T-cell (primary cell): Measurements from ENCODE around the gene NHSL2. TPM values are rescaled to one million over a fixed set of nuclear protein-coding genes. Genes with fewer than 3 reads are reported as not detected.

Experiments
- ATAC-seq, 4 experiments: fragments of 200-7000 bp in 3 of 4; fragments of 150-1000 bp in 1 of 4; cut with Tn5 transposase; replicated peaks in 1 of 4; 1 replicate in 3 of 4; 2 replicates in 1 of 4; pipeline ENCODE4 v1.10.0; 2021; ENCODE audit warnings: moderate library complexity in 3 of 4, mild to moderate bottlenecking in 2 of 4, moderate number of reproducible peaks in 1 of 4
- CTCF ChIA-PET, 2 donors: fragments of 300-600 bp; sonication (Branson Sonifier 250); formaldehyde crosslinking; loops; one replicate each; lab custom pipeline; 2022; ENCODE audit warnings: antibody characterized with exemption in 2 of 2; lab: Charles Lee
- POLR2A ChIA-PET, 2 donors: fragments of 300-600 bp; sonication (Branson Sonifier 250); formaldehyde crosslinking; loops; one replicate each; lab custom pipeline; 2022; ENCODE audit warnings: antibody characterized with exemption in 2 of 2; lab: Charles Lee
- DNase-seq, 35 experiments: peaks; one replicate each; pipeline versions ENCODE4 v3.0.0 to v3.0.0-alpha.2; 2013 to 2023
- H3K27ac ChIP-seq: one replicate; pipeline ENCODE4 v1.5.1; 2013; ENCODE audit warnings: low read length
- H3K27me3 ChIP-seq, 2 experiments: replicated peaks in 1 of 2; 1 replicate in 1 of 2; 2 replicates in 1 of 2; pipeline versions ENCODE4 v1.6.1 to v1.7.0; 2013; ENCODE audit warnings: low read length in 1 of 2, mixed read lengths in 1 of 2; ENCODE audit not compliant: control insufficient read depth in 2 of 2, insufficient read depth in 2 of 2; ENCODE audit errors: extremely low read depth in 1 of 2
- H3K36me3 ChIP-seq, 2 donors: 1 replicate in 1 of 2; 2 replicates in 1 of 2; pipeline versions ENCODE4 v1.6.1 to v1.7.0; 2013; ENCODE audit warnings: low read length in 1 of 2; ENCODE audit not compliant: control insufficient read depth in 2 of 2, insufficient read depth in 1 of 2; ENCODE audit errors: extremely low read depth in 1 of 2
- H3K4me1 ChIP-seq, 2 experiments: 1 replicate in 1 of 2; 2 replicates in 1 of 2; pipeline versions ENCODE4 v1.6.1 to v1.7.0; 2013; ENCODE audit warnings: low read length in 2 of 2, mixed read lengths in 1 of 2; ENCODE audit not compliant: insufficient read depth in 2 of 2, control insufficient read depth in 1 of 2; ENCODE audit errors: extremely low read depth in 1 of 2
- H3K4me3 ChIP-seq, 2 donors: 1 replicate in 1 of 2; 2 replicates in 1 of 2; pipeline versions ENCODE4 v1.5.1 to v1.7.0; 2013; ENCODE audit warnings: mild to moderate bottlenecking in 2 of 2, low read length in 1 of 2, moderate library complexity in 1 of 2; ENCODE audit not compliant: control insufficient read depth in 1 of 2; ENCODE audit errors: extremely low read depth in 1 of 2
- H3K9me3 ChIP-seq: 2 replicates; pipeline ENCODE4 v1.7.0; 2013
- H3K27ac Mint-ChIP-seq, 2 donors: one replicate each; pipeline ENCODE4 v1.8.0; 2020 to 2021; ENCODE audit warnings: mild to moderate bottlenecking in 2 of 2, mixed read lengths in 2 of 2
- H3K27me3 Mint-ChIP-seq, 2 donors: one replicate each; pipeline ENCODE4 v1.8.0; 2021 to 2022; ENCODE audit warnings: mixed read lengths in 2 of 2
- H3K36me3 Mint-ChIP-seq: one replicate; pipeline ENCODE4 v1.8.0; 2021; ENCODE audit warnings: mixed read lengths
- H3K4me1 Mint-ChIP-seq, 3 donors: one replicate each; pipeline ENCODE4 v1.8.0; 2020 to 2022; ENCODE audit warnings: mixed read lengths in 3 of 3, mild to moderate bottlenecking in 1 of 3
- H3K4me3 Mint-ChIP-seq, 3 donors: one replicate each; pipeline ENCODE4 v1.8.0; 2020 to 2022; ENCODE audit warnings: mild to moderate bottlenecking in 3 of 3, mixed read lengths in 3 of 3, moderate library complexity in 3 of 3
- H3K9me3 Mint-ChIP-seq, 3 donors: one replicate each; pipeline ENCODE4 v1.8.0; 2020 to 2022; ENCODE audit warnings: mixed read lengths in 3 of 3
- WGBS: methylation state at CpG from one replicate; pipeline ENCODE4 v1.1.5; 2013; ENCODE audit warnings: missing lambda C conversion rate; ENCODE audit not compliant: insufficient coverage; 5-methylcytosine and 5-hydroxymethylcytosine counted together
- total RNA-seq, 35 experiments: library from RNA in 6 of 35; stranded (reverse) in 6 of 35; fragments of 120-200 nt in 1 of 35; gene quantifications; one replicate each; pipeline versions ENCODE4 v1.2.1 to v1.2.4 and lab custom pipeline; 2013 to 2026

NHSL2 gene
- total RNA-seq, 5 donors from 2014 or later (not counting 1 experiment from before 2014, with no cell fraction given): 3.3 to 11.7 (median 8.1) TPM

DNA sequence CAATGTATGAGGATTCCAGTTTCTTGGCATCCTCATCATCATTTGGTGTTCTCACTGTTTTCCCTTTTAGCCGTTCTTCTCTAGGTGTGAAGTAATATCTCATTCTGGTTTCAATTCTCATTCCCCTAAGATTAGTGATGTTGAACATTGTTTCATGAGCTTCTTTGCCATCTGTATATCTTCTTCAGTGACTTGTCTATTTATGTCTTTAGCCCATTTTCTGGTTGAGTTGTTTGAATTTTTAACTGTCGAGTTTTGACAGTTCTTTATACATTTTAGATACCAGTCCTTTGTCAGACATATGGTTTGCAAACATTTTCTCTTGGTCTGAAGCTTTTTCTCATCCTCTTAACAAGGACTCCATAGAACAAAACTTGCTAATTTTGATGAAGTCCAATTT, 101.1 kb downstream of the NHSL2 start:
- no CpG with 5 or more reads among the region's 2 CpGs for WGBS
- H3K9me3 Mint-ChIP-seq: no peaks in the 10 kb centered on the region
- no peaks in the 10 kb centered on the region for H3K9me3 ChIP-seq
- no peaks in the 10 kb centered on the region for H3K36me3 Mint-ChIP-seq
- H3K4me1 Mint-ChIP-seq: no peaks in the 10 kb centered on the region
- DNase-seq: no peak
- H3K27ac ChIP-seq: no peak overlapping the region
- ATAC-seq: no peak
- ChIA-PET POLR2A (no interaction called here), CTCF (no interaction called here)
- H3K27me3 Mint-ChIP-seq: peaks cover 1 to 16% of the 10 kb centered on the region in 2 donors
- H3K27me3 ChIP-seq: no peaks in the 10 kb centered on the region
- H3K4me1 ChIP-seq: no peaks in the 10 kb centered on the region
- H3K36me3 ChIP-seq: no peaks in the 10 kb centered on the region
- H3K4me3 ChIP-seq: no peak overlapping the region
- H3K27ac Mint-ChIP-seq: no peak overlapping the region
- H3K4me3 Mint-ChIP-seq: no peak overlapping the region

- ChIA-PET CTCF (no interaction called here), POLR2A (no interaction called here)
- DNase-seq (no peak), ATAC-seq (no peak)
- H3K27me3 Mint-ChIP-seq: peaks cover 0 to 30% of the 10 kb centered on the region in 2 donors
- WGBS: no CpG with 5 or more reads among the region's 3 CpGs
- H3K4me3 Mint-ChIP-seq: no peak overlapping the region
- peaks cover 0 to 13% of the 10 kb centered on the region in 2 experiments for H3K4me1 ChIP-seq
- H3K27me3 ChIP-seq: peaks cover 2 to 9% of the 10 kb centered on the region in 2 experiments
- H3K36me3 Mint-ChIP-seq: no peaks in the 10 kb centered on the region
- no peaks in the 10 kb centered on the region for H3K36me3 ChIP-seq
- H3K9me3 ChIP-seq: no peaks in the 10 kb centered on the region
- H3K9me3 Mint-ChIP-seq: no peaks in the 10 kb centered on the region
- no peak overlapping the region for H3K27ac ChIP-seq
- H3K27ac Mint-ChIP-seq: no peak overlapping the region
- no peak overlapping the region for H3K4me3 ChIP-seq
- H3K4me1 Mint-ChIP-seq: peaks cover 0 to 12% (median 6%) of the 10 kb centered on the region in 3 donors
These were observed 104.7 kb downstream of the NHSL2 start for GRCh38 chrX:72015383-72015782.

DNA sequence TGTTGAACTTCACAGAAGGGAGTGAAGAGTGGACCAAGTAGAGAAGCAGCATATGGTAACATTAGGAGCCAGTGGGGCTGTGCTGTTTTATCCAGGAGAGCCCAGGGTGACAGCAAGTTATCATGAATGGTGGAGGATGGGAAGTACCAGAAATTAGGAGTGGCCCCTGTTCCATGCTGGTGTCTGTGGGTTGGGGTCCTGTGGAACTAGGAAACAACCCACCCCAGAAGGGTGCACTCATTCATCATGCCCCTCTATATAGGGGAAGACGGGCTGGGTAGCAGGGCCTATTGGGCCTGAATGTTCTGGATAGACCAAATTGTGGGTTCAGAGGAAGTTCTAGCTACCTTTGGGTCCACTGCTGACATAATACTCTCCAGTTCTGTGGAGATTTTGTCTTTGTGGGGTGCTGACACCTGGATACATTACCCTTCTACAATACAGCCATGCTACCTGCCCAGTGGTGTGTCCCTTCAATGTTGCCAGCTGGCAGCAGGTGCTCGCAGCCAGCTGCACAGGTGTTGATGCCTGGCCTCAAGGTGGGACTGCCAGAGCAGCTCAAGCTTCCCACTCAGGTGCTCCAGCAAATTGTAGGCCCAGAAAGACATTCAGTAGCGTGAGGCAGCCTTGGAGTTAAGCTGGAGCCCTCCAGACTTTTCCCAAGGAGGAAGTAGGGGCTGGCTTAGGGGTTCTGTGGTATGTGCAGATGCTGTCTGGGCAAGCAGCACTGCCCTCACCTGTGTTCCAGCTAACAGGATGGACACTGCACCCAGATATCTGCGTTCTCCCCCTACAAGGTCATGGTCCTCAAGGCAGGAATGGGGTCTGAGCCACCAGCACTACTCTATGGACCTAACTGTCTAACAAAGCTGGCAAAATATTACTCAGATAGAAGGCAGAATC, 106.5 kb downstream of the NHSL2 start:
- Mint-ChIP-seq H3K4me3 (no peak overlapping the region), H3K27me3 (peaks cover 0 to 45% of the 10 kb centered on the region in 2 donors), H3K36me3 (no peaks in the 10 kb centered on the region), H3K27ac (no peak overlapping the region), H3K4me1 (peaks cover 6 to 26% (median 14%) of the 10 kb centered on the region in 3 donors), H3K9me3 (no peaks in the 10 kb centered on the region)
- ATAC-seq: no peak
- Histone ChIP-seq H3K27me3 (peaks cover 2 to 11% of the 10 kb centered on the region in 2 experiments), H3K4me3 (no peak overlapping the region), H3K4me1 (peaks cover 0 to 20% of the 10 kb centered on the region in 2 experiments), H3K36me3 (no peaks in the 10 kb centered on the region), H3K9me3 (no peaks in the 10 kb centered on the region), H3K27ac (no peak overlapping the region)
- ChIA-PET POLR2A (interaction anchor here in 1 of 2 donors (0.5 kb wide), 1 partner anchor 15 kb away, joined by 5 read pairs; no protein-coding TSS in a partner anchor), CTCF (interaction anchor here in 1 of 2 donors (1.7 to 2.3 kb wide), 2 partner anchors 109 to 113 kb away, joined by 5 to 15 read pairs; no protein-coding TSS in a partner anchor)
- WGBS: 100% methylated on average over 1 of the region's 4 CpGs
- DNase-seq: no peak

DNA sequence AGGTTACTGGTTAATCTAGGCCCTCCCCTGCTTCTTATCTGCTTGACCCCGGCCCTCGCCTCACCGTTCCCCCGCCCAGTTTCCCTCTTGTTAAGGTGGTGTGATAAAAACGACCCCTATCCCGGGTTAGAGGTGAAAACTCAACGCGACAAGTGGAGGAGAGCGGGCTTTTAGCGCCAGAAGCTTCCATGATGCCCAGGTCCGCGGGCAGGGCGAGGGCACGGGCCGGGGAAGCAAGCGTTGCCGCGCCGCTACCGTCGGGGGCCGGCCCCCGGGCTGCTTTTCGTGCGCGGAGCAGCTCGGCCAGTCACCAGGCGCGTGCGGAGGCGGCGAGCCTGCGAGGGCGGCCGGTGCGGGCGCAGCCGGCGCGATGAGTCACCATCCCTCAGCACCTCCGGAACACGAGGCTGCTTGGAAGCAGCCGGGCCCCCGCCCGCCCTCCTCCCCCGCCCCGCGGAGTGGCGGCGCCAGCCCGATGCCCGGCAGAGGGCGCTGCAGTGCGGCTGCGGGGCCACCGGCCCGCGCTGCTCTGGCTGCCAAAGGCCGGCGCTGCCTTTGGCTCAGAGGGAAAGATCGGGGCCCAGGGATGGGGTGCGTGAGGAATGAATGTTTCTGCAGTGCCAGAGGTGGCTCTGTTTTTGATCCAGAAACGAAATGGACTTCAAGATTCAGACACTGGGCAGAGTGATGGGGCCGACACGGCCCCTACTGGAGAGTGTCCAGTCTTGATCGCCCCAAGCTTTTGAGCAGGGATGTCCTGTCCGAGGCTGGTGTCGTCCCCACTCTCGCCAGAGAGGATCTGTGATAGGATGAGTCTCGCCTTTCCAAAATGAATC, 107.8 kb downstream of the NHSL2 start:
- Mint-ChIP-seq H3K27me3 (peaks cover 0 to 47% of the 10 kb centered on the region in 2 donors), H3K27ac (no peak overlapping the region), H3K4me1 (peaks cover 6 to 26% (median 14%) of the 10 kb centered on the region in 3 donors), H3K9me3 (no peaks in the 10 kb centered on the region), H3K36me3 (no peaks in the 10 kb centered on the region), H3K4me3 (no peak overlapping the region)
- DNase-seq (peak; percentile 54 to 87 (median 72)), ATAC-seq (peak; percentile 98 to 99 (median 98))
- 1% methylated on average over 36 of the region's 70 CpGs for WGBS
- Histone ChIP-seq H3K27ac (no peak overlapping the region), H3K36me3 (no peaks in the 10 kb centered on the region), H3K9me3 (no peaks in the 10 kb centered on the region), H3K27me3 (peaks cover 2 to 11% of the 10 kb centered on the region in 2 experiments), H3K4me1 (peaks cover 0 to 20% of the 10 kb centered on the region in 2 experiments), H3K4me3 (peak overlapping the region in 1 of 2 donors; percentile 17)
- POLR2A ChIA-PET: interaction anchor here in 1 of 2 donors (0.6 kb wide), 1 partner anchor 486 kb away, joined by 5 read pairs; no protein-coding TSS in a partner anchor
- CTCF ChIA-PET: interaction anchor here (0.6 to 2.3 kb wide), 6 partner anchors 21 to 112 kb away, joined by 3 to 15 read pairs (median 4); no protein-coding TSS in a partner anchor

- no peak for ATAC-seq
- H3K27ac Mint-ChIP-seq: no peak overlapping the region
These were observed 108.8 kb downstream of the NHSL2 start for GRCh38 chrX:72019487-72019886.

More at GRCh38 chrX:72019487-72019886, 108.8 kb downstream of the NHSL2 start:
- Mint-ChIP-seq H3K9me3 (no peaks in the 10 kb centered on the region), H3K4me3 (no peak overlapping the region), H3K4me1 (peaks cover 6 to 26% (median 14%) of the 10 kb centered on the region in 3 donors), H3K36me3 (no peaks in the 10 kb centered on the region), H3K27me3 (peaks cover 0 to 54% of the 10 kb centered on the region in 2 donors)
- Histone ChIP-seq H3K4me3 (no peak overlapping the region), H3K27me3 (peaks cover 2 to 11% of the 10 kb centered on the region in 2 experiments), H3K9me3 (no peaks in the 10 kb centered on the region), H3K27ac (no peak overlapping the region), H3K4me1 (peaks cover 0 to 20% of the 10 kb centered on the region in 2 experiments), H3K36me3 (no peaks in the 10 kb centered on the region)
- WGBS: 100% methylated on average over 1 of the region's 3 CpGs
- no peak for DNase-seq
- POLR2A ChIA-PET: no interaction called here
- CTCF ChIA-PET: interaction anchor here (0.6 to 2.3 kb wide), 4 partner anchors 67 to 108 kb away, joined by 3 to 15 read pairs (median 4); no protein-coding TSS in a partner anchor
